ENCODE results near the gene KRTAP2-2. TPM values are rescaled to one million over a fixed set of nuclear protein-coding genes. Genes with fewer than 3 reads are reported as not detected.

KRTAP2-2 gene
- total and polyA plus RNA-seq, 2 of the 8 experiments (the other 6 are each of a cell fraction or from before 2014, with no cell fraction given) = not detected

DNA sequence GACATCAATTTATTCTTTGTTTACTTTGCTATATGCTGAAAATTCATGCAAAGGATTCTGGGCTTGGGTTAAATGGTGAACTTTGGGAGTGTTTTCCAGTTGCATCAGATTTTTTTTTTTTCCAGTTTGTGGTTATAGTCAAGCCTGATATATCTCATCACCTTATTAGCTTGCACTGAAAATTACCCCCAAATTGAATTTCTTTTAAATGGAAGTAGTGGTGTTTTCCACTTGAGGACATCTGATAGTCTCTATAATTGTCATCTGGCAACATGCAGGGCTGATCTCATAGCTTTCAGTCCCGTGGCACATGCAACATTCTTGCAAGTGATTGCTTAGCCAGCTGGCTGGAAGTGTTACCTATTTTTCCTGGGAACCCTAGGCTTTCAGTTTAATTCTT lies 41.4 kb downstream of the KRTAP2-2 start (continued):
- TF ChIP-seq BRCA1 (IDR thresholded peaks at IDR 0.05; ENCODE audit: low read depth, low read length) (no peak), CEBPB (IDR thresholded peaks at IDR 0.05; ENCODE audit: low read depth, low read length) (no peak)

Data from H1 (cell line).